ENCODE results near the gene C20orf144.

The C20orf144 gene

DNA sequence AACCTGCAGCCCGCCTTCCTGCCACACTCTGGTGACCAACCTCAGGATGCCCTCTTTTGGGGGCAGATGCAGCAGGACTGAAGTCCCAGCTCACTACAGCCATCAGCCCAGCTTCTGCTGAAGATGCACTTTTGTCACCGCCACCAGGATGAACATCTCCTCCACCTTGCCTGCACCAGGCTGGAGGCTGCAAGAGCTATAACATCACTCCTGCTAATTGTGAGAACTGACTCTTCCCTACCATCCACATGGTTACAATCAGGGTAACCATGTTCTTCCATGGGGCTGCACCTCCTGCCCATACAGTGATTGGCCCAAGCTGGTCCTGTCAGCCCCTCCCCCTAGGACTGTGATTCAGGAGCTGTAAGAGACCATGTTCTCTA, 2.6 kb downstream of the C20orf144 start:
- DNase-seq (ENCODE audit: low read depth), result peak; percentile 27

- DNase-seq (ENCODE audit: low read depth), result peak; percentile 99
Measured at GRCh38 chr20:33666293-33667244, 4.4 kb downstream of the C20orf144 start, which contains the start of gene ACTL10. Gene ACTL10, plus strand, starts transcription at chr20:33666943. Its CDS starts 555 bp downstream, at chr20:33667498.

GRCh38 chr20:33667245-33667675, 5.1 kb downstream of the C20orf144 start:
- peak; percentile 37 for DNase-seq (ENCODE audit: low read depth)

GRCh38 chr20:33667676-33668465, 5.7 kb downstream of the C20orf144 start:
- DNase-seq (ENCODE audit: low read depth), result peak; percentile 80

- no peak for DNase-seq (ENCODE audit: low read depth)
Measured at GRCh38 chr20:33668466-33669155, 6.5 kb downstream of the C20orf144 start.

GRCh38 chr20:33669224-33669623, 7.1 kb downstream of the C20orf144 start:
- no peak for DNase-seq (ENCODE audit: low read depth)

DNA sequence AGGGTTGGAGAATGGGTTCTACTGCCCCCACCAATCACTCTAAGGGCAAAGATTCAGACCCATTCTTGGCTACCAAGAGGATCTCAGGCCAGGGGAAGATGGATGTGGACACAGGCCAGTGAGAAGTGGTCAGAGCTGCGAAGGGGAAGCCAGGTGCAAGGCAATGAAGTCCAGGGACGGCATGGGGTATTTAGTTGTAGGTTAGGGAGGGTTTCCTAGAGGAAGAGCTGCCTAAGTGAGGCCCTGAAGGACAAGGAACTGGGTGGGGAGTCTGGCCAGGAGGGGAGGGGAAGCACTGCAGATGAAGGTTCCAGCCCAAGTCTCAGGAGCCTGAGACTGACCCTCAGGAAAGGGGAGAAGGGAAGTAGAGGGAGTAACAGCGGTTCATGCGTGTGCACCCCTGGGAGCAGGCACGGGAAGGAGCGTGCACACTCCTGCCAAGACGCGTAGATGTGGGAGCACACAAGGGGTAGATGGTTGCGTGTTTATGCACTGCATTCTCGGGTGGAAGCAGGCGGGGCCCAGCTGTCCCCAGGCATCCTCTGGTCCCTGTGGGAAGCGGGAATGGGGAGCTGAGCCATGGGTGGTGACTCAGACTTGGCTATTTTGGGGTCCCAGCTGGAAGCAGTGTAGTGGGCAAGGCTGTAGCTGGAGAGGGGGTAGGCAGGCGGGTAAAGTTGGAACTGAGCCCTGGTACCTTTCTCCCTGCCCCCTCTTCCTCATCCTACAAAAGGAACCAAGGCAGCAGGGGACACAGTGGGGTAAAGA, 7.9 kb downstream of the C20orf144 start:
- no peak for DNase-seq (ENCODE audit: low read depth)

DNA sequence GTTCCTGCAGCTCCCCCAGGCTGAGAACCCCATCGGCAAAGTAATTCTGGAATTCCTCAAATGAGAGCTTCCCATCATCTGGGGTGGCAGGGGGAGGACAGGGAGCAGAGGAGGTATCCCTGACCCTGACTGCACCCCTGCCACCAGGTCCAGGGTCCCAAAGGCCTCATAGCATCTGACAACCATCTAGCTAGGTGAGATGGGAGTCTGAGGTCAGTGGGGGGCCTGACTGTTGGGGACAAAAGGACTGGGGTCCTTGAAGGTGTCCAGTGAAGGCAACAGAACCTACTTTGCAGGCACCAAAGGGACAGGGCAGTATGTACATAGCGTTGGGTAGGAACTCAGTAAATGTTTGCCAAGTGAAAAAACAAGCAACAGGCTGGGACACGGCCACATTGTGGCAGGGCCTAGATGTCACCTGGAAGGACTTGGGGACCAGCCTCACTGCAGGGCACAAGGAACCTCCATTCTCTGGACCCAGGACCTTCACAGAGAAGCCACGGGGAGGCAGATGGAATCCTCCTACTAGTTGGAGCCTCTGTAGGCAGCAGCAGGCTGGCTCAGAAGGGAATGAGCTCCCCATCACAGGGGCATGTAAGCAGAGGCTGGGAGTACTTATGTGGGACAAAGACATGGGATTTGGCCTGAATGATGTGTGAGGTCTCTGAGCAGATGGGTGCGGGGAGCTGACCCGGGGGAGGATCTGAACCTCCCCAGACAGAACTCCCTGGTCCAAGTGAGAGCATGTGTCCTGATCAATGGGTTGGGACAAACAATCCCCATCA, 8.8 kb downstream of the C20orf144 start:
- no peak for DNase-seq (ENCODE audit: low read depth)

- no peak for DNase-seq (ENCODE audit: low read depth)
Measured at GRCh38 chr20:33671573-33672288, 9.6 kb downstream of the C20orf144 start.

DNA sequence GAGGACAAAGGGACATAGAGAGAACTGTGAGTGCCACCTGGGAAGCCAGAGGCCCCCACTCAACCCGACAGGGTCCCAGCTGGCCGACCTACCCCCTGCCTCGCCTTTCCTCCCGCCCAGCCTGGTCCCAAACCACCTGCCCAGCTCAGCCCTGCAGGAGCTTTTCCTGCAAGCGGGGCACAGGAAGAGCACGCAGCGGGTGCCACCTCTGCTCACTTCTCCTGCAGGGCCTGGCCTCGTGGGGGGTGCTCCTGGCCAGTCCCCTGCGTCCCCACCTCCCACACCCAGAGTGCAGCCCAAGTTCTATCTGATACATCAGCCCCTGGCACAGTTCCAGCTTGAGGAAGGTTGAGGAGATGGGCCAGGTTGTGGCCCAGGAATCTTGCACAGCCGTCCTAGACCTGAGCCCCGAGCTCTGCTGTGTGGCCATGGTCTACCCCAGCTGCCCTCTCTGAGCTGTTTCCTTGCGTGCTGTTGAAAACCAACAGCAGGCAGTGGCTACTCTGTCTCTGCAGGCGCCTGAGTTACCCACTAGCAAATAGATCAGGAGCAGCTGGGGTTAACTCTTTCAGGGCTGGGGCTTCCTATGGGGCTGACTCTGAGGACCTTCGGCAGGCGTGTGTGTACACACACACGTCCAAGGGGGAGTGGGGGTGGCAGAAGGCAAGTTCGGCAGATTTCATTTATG, 10.4 kb downstream of the C20orf144 start:
- no peak for DNase-seq (ENCODE audit: low read depth)

GRCh38 chr20:33673114-33673409, 10.9 kb downstream of the C20orf144 start:
- no peak for DNase-seq (ENCODE audit: low read depth)

DNA sequence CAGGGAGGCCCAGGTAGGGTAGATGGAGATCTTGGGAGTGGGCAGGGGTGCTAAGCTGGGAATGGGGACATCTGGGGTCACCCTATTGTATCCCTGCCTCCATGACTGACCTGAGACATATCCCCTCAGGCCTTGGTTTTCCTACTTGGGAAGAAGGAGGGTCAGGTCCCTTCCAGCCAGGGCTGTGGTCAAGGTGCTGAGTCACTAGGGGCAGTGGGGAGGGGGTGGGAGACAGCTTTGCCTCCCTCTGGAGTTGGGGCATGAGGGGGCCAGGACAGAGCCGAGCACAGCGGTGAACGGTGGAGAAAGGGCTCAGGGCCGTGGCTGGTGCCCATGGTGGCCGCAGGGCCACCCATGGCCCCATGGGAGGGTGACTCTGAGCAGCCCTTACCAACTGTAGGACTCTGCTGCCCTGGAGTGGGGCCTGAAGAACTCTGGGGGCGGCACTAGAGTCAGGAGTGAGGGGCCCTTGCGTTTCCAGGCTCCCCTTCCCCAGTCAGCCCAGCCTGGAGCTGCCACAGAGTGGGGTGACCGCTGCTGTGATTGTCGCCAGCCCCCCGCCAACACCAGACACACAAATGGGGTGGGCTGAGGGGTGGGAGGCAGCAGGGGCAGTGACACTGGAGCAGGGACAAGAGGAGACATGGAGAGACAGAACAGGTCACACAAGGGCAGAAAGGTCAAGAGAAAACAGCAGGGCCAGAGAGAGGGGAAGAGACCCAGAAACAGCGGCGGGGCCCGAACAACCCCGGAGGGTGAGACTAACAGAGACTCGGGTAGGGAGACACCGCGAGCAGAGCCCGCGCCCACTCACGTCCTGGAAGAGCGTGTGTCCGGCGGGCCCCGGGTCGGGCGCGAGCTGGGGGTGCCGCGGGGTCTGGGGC, 11.5 kb downstream of the C20orf144 start:
- peak; percentile 30 for DNase-seq (ENCODE audit: low read depth)

DNA sequence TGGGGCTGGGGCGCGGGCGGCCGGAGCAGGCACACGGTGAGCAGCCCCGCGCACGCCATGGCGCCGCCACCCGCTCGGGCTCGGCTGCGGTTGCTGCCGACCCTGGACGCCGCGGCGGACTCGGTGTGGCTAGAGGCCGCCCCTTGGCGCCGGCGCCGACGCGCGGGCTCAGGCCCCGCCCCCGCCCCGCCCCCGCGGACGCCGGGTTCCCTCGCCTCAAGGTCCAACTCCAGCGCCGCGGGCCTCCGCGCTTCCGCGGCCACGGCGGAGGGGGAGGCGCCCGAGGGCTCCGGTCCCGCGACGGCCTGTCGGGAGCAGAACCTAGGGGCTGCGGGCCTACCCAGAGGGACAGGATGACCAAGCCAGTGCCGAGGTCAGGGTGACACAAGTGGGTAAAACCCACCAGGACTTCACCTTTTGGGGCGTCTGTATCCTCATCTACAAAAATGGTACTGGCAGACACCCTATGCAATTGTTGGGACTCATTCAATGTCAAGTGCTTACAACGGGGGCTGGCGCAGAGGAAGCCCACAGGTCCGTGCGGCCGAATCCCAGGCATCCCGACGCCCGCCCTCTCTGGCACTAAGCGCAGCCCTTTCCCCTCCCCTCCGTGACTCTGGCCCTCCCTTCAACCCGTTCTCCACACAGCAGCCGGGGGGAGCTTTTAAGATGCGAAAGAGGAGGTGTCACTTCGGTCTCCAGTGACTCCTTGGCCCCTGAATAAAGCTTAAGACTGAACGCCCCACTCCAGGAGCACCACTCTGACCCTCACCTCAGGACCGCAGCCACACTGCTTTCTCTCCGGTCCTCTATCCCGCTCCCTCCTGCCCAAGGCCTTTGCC, 12.4 kb downstream of the C20orf144 start, which contains the start of gene NECAB3:
Gene NECAB3 (minus strand): TSS at position 135 of the 842 bp plus-strand sequence. CDS start 76 bp downstream, at position 59.
- peak; percentile 80 for DNase-seq (ENCODE audit: low read depth)

GRCh38 chr20:33675136-33675959, 13.2 kb downstream of the C20orf144 start:
- DNase-seq (ENCODE audit: low read depth), result peak; percentile 32

- DNase-seq (ENCODE audit: low read depth), result no peak
Measured at GRCh38 chr20:33676121-33676520, 14.0 kb downstream of the C20orf144 start.

All from EH (cell line).